Central memory CD8-positive, alpha-beta T cell (primary cell): ENCODE data around the gene DGCR2.
"Not testable (repeated sequence)": the region's sequence is repeated elsewhere in the genome, so short reads cannot be mapped to it uniquely, and the experiment has no call there.

Source experiments
- ATAC-seq: fragments of 150-1000 bp; cut with Tn5 transposase; replicated peaks from 2 replicates; pipeline ENCODE4 v1.10.0; 2022; ENCODE audit warnings: mild to moderate bottlenecking, moderate FRiP score, moderate number of reproducible peaks; ENCODE audit not compliant: poor library complexity, severe bottlenecking; ENCODE audit errors: extremely low read depth
- DNase-seq, 2 donors: peaks; one replicate each; pipeline ENCODE4 v3.0.0; 2021; ENCODE audit warnings: low spot score in 2 of 2
- H3K27ac Mint-ChIP-seq: one replicate; pipeline ENCODE4 v1.8.0; 2022; ENCODE audit warnings: low read depth, mild to moderate bottlenecking, moderate library complexity, mixed read lengths
- H3K27me3 Mint-ChIP-seq: one replicate; pipeline ENCODE4 v1.8.0; 2022; ENCODE audit warnings: mixed read lengths
- H3K36me3 Mint-ChIP-seq: one replicate; pipeline ENCODE4 v1.8.0; 2022; ENCODE audit warnings: mild to moderate bottlenecking, moderate library complexity, mixed read lengths; ENCODE audit not compliant: insufficient read depth
- H3K4me1 Mint-ChIP-seq: one replicate; pipeline ENCODE4 v1.8.0; 2022; ENCODE audit warnings: mixed read lengths
- H3K4me3 Mint-ChIP-seq: one replicate; pipeline ENCODE4 v1.8.0; 2022; ENCODE audit warnings: mild to moderate bottlenecking, moderate library complexity, mixed read lengths
- H3K9me3 Mint-ChIP-seq: one replicate; pipeline ENCODE4 v1.8.0; 2022; ENCODE audit warnings: mixed read lengths

Gene DGCR2

DNA sequence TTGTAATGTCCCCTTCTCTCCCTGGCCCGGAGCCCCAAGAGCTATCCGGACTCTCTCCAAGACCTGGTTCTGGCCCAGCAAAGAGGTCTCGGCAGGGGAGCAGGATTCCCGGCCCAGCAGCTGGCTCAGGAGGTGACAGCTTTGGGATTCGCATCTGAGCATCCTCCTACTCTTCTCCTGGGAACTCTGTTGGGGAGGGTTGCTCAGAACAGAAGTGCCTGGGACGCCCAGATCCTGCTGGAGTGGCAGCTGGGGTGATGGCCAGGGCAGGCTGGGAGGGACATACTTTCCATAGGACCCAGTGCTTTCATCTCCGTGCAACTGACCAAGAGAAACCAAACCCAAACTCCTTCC, 102.6 kb downstream of the DGCR2 start:
- no peak overlapping the region for H3K4me3 Mint-ChIP-seq
- H3K9me3 Mint-ChIP-seq: no peaks in the 10 kb centered on the region
- ATAC-seq: no peak
- H3K36me3 Mint-ChIP-seq: peaks cover 1% of the 10 kb centered on the region
- no peaks in the 10 kb centered on the region for H3K4me1 Mint-ChIP-seq
- no peak overlapping the region for H3K27ac Mint-ChIP-seq
- DNase-seq: no peak
- peaks cover 27% of the 10 kb centered on the region for H3K27me3 Mint-ChIP-seq

DNA sequence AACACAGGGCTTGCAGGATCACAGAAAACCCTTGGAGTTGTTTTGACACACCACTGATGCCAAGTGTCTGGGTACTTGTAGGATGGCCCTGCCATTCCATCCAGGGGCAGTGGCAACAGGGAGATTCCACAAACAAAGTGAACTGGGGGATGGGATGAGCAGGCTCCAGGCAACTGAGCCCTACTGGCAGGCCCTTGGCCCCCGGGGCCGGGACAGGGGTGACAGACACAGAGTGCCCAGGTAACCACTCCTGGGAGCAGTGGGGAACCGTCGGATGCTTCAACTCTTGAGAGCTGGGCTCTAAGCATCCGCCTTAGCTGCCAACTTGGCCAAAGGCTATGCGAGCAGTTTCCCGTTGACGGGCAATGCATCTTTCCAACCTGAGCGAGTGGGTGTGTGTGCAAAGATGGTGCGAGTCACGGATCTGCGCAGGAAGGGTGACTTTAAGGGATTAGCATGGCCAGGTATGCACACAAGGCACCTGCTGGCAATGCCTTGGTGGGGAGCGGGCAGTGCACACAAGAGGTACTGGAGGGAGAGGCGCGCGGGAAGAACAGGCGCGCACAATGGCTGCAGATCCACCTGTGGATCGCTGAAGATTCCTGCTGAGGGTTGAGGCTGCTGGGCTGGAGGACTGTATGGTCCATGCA, 103.1 kb downstream of the DGCR2 start:
- Mint-ChIP-seq H3K27me3 (peaks cover 27% of the 10 kb centered on the region), H3K4me1 (no peaks in the 10 kb centered on the region)

DNA sequence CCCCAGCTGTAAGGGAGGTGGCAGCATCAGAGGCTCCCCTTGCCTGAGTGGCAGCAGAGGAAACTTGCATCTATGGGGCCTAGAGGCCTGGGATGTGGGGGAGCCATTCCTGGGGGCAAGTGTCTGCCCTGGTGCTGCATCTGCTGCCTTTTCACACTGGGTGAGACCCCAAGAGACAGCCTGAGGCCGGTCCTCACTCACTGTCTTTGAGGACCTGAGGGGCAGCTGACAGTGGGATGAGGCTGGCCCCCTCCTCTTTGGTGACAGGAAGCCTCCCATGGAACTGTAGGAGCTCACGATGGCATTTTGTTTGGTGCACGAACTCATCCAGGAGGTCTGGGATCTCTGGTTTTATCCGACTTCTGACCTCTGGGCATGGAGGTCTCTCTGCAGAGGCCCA, 104.0 kb downstream of the DGCR2 start:
- Mint-ChIP-seq H3K9me3 (no peaks in the 10 kb centered on the region), H3K27me3 (peaks cover 27% of the 10 kb centered on the region), H3K4me1 (no peaks in the 10 kb centered on the region), H3K4me3 (no peak overlapping the region), H3K27ac (no peak overlapping the region), H3K36me3 (peaks cover 1% of the 10 kb centered on the region)
- no peak for DNase-seq
- no peak for ATAC-seq

More for the DNA sequence above, 103.1 kb downstream of the DGCR2 start:
- no peak for DNase-seq
- H3K9me3 Mint-ChIP-seq: no peaks in the 10 kb centered on the region
- H3K36me3 Mint-ChIP-seq: peaks cover 1% of the 10 kb centered on the region
- no peak for ATAC-seq
- H3K27ac Mint-ChIP-seq: no peak overlapping the region
- no peak overlapping the region for H3K4me3 Mint-ChIP-seq

DNA sequence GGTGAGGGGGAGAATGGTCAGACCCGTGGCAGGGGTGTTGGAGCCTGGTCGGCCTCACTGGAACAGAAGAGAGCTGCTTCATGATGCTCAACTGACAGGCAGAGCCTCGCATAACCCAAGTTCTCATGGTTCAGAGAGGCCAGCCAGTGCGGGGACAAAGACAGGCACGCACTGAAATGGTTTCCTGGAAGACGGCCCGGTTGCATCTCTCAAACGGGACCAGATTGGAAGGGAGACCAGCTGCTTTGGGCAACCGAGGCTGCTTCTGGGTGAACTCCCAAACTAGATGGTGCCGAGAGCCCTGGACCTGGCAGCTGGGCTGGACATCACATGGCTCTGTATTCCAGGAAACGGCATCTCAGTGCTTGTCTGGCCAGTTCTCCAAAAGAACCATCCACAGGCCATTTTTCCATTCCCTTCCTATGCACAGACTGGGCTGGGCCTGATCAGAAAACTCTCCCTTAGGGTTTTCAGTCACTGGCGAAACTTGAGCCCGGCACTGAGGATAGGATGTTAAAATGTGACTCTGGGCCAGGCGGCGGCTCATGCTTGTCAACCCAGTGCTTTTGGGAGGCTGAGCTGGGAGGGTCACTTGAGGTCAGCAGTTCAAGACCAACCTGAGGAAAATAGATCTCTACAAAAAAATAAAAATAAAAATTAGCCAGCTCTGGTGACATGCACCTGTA, 106.0 kb downstream of the DGCR2 start:
- no peaks in the 10 kb centered on the region for H3K4me1 Mint-ChIP-seq
- ATAC-seq (no peak), DNase-seq (no peak)
- no peak overlapping the region for H3K27ac Mint-ChIP-seq
- no peaks in the 10 kb centered on the region for H3K9me3 Mint-ChIP-seq
- H3K4me3 Mint-ChIP-seq: no peak overlapping the region
- no peaks in the 10 kb centered on the region for H3K36me3 Mint-ChIP-seq
- H3K27me3 Mint-ChIP-seq: peaks cover 39% of the 10 kb centered on the region

- no peaks in the 10 kb centered on the region for H3K9me3 Mint-ChIP-seq
- ATAC-seq: no peak
- H3K27me3 Mint-ChIP-seq: peaks cover 36% of the 10 kb centered on the region
- H3K4me1 Mint-ChIP-seq: no peaks in the 10 kb centered on the region
- H3K27ac Mint-ChIP-seq: no peak overlapping the region
- H3K4me3 Mint-ChIP-seq: no peak overlapping the region
- H3K36me3 Mint-ChIP-seq: no peaks in the 10 kb centered on the region
- DNase-seq: no peak
These were observed 107.3 kb downstream of the DGCR2 start for GRCh38 chr22:19014886-19015285.

- not testable (repeated sequence) for DNase-seq, H3K9me3 Mint-ChIP-seq, H3K4me3 Mint-ChIP-seq, ATAC-seq, H3K27ac Mint-ChIP-seq, H3K4me1 Mint-ChIP-seq, H3K36me3 Mint-ChIP-seq
- peaks cover 30% of the 10 kb centered on the region for H3K27me3 Mint-ChIP-seq
These were observed 108.2 kb downstream of the DGCR2 start for GRCh38 chr22:19013881-19014598.

- H3K9me3 Mint-ChIP-seq, DNase-seq, ATAC-seq, H3K4me1 Mint-ChIP-seq, H3K36me3 Mint-ChIP-seq, H3K27ac Mint-ChIP-seq, H3K4me3 Mint-ChIP-seq: not testable (repeated sequence)
- H3K27me3 Mint-ChIP-seq: peaks cover 30% of the 10 kb centered on the region
These were observed 108.8 kb downstream of the DGCR2 start for GRCh38 chr22:19013411-19013810.

- Mint-ChIP-seq H3K4me1 (no peaks in the 10 kb centered on the region), H3K36me3 (no peaks in the 10 kb centered on the region), H3K27ac (no peak overlapping the region), H3K4me3 (no peak overlapping the region), H3K27me3 (peaks cover 29% of the 10 kb centered on the region), H3K9me3 (no peaks in the 10 kb centered on the region)
- ATAC-seq (no peak), DNase-seq (no peak)
These were observed 109.8 kb downstream of the DGCR2 start for GRCh38 chr22:19012308-19012986.

DNA sequence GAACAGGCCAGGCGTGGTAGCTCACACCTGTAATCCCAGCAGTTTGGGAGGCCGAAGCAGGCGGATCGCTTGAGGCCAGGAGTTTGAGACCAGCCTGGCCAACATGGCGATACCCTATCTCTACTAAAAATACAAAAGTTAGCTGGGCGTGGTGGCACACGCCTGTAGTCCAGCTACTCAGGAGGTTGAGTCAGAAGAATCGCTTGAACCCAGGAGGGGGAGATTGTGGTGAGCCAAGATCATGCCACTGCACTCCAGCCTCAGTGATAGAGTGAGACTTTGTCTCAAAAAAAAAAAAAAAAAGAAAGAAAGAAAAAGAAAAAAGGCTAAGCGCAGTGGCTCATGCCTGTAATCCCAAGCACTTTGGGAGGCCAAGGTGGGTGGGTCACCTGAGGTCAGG, 110.6 kb downstream of the DGCR2 start:
- not testable (repeated sequence) for H3K36me3 Mint-ChIP-seq, DNase-seq, H3K4me1 Mint-ChIP-seq, H3K27ac Mint-ChIP-seq, ATAC-seq, H3K4me3 Mint-ChIP-seq, H3K9me3 Mint-ChIP-seq
- H3K27me3 Mint-ChIP-seq: peaks cover 35% of the 10 kb centered on the region

GRCh38 chr22:19011075-19011474, 111.1 kb downstream of the DGCR2 start:
- ATAC-seq (no peak), DNase-seq (no peak)
- Mint-ChIP-seq H3K36me3 (no peaks in the 10 kb centered on the region), H3K4me1 (no peaks in the 10 kb centered on the region), H3K27ac (no peak overlapping the region), H3K27me3 (peaks cover 40% of the 10 kb centered on the region), H3K9me3 (no peaks in the 10 kb centered on the region), H3K4me3 (no peak overlapping the region)

- Mint-ChIP-seq H3K27ac (no peak overlapping the region), H3K27me3 (peaks cover 49% of the 10 kb centered on the region), H3K36me3 (no peaks in the 10 kb centered on the region), H3K4me1 (no peaks in the 10 kb centered on the region), H3K4me3 (no peak overlapping the region), H3K9me3 (no peaks in the 10 kb centered on the region)
- no peak for DNase-seq
- no peak for ATAC-seq
These were observed 116.3 kb downstream of the DGCR2 start for GRCh38 chr22:19005905-19006304.

DNA sequence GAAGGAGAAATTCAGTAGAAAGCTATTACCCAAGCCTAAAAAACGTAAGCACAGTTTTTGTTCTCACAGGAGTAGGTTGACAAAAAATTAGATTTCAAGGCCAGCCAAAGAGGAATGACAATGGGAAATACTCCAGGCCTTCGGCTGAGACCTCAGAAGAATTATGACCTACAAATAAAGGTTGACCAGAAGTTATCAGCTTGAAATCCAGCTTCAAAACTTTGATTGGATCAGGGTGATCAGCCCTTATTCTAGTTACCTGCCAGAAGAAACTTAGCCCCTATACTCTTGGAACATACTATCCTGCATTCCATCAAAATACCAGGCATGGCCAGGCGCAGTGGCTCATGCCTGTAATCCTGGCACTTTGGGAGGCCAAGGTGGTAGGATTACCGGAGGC, 117.7 kb downstream of the DGCR2 start:
- Mint-ChIP-seq H3K36me3 (no peaks in the 10 kb centered on the region), H3K9me3 (no peaks in the 10 kb centered on the region), H3K27me3 (peaks cover 44% of the 10 kb centered on the region), H3K4me1 (no peaks in the 10 kb centered on the region), H3K27ac (no peak overlapping the region), H3K4me3 (no peak overlapping the region)
- DNase-seq (no peak), ATAC-seq (no peak)
